ENCODE measurements around the gene CFAP70.

DNA sequence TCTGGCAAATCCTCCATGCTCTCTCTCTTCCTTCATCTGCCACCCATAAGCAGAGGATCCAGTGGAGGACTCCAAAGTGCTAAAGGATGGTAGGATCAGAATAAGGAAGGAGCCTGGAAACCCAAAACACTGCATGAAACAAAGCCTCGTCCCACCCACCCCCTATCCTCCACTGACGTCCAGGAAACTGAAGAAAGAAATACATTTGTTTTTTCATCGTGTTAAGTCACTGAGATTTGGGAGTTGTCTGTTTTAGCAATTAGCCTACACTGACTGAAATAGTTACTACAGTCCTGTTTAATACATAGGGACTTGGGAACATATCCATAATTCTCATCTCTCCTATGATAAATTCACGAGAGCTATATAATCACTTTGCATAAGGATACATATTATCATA, 40.4 kb upstream of the CFAP70 start:
- TF ChIP-seq, protein P1, sequence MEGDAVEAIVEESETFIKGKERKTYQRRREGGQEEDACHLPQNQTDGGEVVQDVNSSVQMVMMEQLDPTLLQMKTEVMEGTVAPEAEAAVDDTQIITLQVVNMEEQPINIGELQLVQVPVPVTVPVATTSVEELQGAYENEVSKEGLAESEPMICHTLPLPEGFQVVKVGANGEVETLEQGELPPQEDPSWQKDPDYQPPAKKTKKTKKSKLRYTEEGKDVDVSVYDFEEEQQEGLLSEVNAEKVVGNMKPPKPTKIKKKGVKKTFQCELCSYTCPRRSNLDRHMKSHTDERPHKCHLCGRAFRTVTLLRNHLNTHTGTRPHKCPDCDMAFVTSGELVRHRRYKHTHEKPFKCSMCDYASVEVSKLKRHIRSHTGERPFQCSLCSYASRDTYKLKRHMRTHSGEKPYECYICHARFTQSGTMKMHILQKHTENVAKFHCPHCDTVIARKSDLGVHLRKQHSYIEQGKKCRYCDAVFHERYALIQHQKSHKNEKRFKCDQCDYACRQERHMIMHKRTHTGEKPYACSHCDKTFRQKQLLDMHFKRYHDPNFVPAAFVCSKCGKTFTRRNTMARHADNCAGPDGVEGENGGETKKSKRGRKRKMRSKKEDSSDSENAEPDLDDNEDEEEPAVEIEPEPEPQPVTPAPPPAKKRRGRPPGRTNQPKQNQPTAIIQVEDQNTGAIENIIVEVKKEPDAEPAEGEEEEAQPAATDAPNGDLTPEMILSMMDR (conservative IDR thresholded peaks at IDR 0.05 in 1 of 2, IDR thresholded peaks at IDR 0.05 in 1 of 2; ENCODE audit: extremely low read depth in 1 of 2, insufficient read depth in 1 of 2, low read depth in 1 of 2, low read length in 2 of 2), result no peak
- TF ChIP-seq EZH2 (IDR thresholded peaks at IDR 0.05; ENCODE audit: borderline replicate concordance, low read length), result no peak
